GM19025 (cell line): ENCODE results near the gene ADCK1.
"Not testable (repeated sequence)": the region's sequence is repeated elsewhere in the genome, so short reads cannot be mapped to it uniquely, and the experiment has no call there.

ENCODE experiments used
- ATAC-seq: cut with Tn5 transposase; IDR thresholded peaks from one replicate; pipeline ENCODE4 v1.9.1; 2021; ENCODE audit warnings: mild to moderate bottlenecking, low read depth, moderate library complexity; ENCODE audit not compliant: unreplicated experiment

Gene ADCK1

GRCh38 chr14:77892381-77892871 lies 92.5 kb downstream of the ADCK1 start:
- no peak for ATAC-seq

DNA sequence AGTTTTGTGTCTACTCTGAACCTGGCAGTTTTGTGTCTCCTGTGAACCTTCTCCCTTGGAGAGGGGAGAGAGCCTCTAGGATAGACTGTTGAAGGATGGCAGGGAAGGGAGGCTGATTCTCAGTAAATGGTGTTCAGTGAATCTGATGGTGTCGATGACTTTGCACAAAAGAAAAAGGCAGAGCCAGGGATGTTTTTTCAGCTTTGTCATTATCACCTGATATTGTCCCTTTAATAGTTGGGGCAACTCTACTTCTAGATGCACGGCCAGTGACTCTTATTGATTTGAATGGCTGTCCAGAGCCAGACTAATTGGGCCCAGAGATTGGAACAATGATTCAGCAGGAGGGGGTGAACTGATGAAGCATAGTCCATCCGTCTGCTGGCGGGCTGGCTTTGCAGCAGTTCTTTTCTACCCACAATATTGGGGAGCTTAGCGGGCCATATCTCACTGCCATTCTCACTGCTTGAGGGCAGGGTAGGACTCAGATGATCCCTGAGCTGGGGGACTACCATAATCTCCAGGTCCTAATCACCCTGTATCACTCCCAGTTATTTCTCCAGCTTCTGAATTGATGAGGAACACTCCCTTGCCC lies 93.1 kb downstream of the ADCK1 start:
- no peak for ATAC-seq

DNA sequence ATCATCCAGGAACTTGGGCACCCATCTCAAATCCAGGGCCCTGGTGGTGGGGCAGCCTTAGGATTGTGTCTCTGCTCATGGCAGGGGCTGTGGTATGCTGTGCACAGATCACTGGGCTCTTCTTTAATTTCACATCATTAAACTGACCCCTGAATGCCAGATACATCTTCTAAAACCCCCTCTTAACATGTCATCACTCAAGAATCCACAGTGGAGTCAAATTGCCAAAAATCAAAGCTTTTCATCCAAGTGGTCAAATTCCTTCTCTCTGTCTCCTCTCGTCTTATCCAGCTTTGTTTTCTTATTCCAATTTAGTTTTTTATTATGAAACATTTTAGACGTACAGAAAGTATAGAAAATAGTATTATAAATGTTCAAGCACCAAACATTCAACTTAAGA lies 97.5 kb downstream of the ADCK1 start:
- no peak for ATAC-seq

DNA sequence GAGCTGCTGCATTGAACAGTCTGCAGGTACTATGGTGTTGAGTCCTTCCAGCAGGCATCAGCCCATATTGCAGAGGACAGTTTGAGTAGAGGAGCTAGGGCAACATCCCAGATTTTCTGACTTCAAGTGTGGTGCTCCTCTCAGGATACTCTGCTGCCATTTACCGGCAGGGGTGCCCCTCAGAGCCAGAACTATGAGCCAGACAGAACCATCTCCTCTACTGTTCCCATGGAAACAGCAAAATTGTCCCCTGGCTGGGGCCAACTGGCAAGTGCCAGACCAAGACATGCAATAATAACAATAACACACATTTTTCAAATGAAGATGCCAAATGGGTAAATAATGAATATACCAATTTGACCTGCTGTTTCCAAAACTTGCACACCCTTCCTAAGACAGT lies 102.9 kb downstream of the ADCK1 start:
- no peak for ATAC-seq

GRCh38 chr14:77903221-77903620 lies 103.3 kb downstream of the ADCK1 start:
- no peak for ATAC-seq

DNA sequence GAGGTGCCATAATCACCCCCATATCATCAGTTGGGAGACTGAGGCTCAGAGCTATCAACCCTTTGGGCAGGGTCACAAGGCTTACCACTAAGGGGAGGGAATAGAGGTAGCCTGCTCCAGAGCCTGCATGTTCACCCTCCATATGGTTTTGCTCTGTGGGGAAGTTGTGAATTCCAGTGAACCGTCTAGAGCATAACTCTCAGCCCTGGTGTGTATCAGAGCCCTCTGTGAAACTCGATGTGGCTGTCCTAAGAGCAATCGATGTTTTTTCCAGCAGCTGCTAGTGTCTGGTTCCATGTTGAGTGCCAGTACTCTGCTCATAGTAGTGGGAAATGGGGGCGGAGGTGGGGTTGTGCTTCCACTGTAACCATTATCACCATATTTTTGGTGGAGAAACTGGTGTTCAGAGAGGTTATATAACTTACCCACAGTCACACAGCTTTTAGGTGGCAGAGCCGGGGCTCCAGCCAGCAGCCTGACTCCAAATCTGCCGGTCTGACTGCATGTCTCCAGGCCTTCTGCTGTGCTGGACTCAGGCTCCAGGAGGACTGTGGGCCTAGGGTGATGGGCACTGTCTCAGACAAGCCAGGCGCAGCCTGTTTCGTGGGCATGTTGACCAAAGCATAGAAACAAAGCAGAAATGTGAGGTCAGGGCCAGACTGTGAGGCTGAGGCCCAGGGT lies 104.2 kb downstream of the ADCK1 start:
- ATAC-seq = no peak

GRCh38 chr14:77906446-77906845 lies 106.5 kb downstream of the ADCK1 start:
- no peak for ATAC-seq

DNA sequence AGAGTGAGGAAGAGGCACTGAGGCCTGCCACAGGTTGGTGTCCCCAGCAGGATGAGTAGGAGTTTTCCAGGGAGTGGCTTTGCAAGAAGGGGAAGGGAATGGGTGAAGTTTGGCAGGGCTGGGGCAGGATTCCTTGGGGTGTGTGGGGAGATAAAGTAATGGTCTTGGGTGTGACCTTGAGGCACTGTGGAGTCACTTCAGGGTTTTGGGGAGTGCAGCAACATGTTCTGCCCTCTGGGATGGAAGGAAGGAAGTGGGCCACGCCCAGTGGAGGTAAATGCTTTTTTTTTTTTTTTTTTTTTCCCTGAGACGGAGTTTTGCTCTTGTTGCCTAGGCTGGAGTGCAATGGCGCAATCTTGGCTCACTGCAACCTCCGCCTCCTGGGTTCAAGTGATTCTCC lies 108.9 kb downstream of the ADCK1 start:
- no peak for ATAC-seq

DNA sequence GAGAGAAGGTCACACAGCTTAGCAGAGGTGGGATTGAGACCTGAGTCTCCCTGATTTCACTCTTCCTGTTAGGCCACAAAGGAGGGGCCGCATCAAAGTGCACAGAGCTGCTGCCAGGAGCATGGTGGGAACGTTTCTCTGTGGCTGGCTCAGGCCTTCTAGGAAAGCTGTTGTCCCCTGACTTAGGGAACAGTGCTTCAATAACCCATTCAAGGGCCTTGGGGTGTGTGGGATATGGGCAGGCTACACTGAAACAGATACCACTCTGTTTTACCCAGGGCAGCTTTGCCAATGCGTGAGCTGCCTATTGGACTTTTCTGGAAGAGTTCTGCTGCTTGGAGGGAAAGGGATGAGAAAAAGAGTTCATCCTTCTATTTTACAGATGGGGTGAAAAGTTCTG lies 110.0 kb downstream of the ADCK1 start:
- no peak for ATAC-seq

- ATAC-seq = no peak
Measured at GRCh38 chr14:77910506-77910905, 110.6 kb downstream of the ADCK1 start.

DNA sequence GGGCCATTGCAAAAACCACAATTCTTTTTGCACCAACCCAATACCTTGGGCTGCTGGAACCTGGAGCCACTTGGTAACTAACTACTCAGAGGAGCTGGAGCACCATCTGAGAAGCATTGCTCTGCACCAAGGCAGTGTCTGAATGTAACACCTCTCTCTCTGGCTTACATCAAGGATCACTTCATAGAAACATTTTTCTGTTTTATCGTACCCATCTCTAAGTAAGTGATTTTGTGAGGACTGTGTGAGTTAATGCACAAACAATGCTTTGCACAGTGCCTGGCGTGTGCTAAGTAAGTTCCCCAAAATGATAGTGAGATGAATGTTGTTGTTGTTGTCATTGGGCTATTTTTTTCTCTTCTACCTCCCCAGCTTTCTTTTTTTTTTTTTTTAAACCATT lies 111.4 kb downstream of the ADCK1 start:
- ATAC-seq = no peak

DNA sequence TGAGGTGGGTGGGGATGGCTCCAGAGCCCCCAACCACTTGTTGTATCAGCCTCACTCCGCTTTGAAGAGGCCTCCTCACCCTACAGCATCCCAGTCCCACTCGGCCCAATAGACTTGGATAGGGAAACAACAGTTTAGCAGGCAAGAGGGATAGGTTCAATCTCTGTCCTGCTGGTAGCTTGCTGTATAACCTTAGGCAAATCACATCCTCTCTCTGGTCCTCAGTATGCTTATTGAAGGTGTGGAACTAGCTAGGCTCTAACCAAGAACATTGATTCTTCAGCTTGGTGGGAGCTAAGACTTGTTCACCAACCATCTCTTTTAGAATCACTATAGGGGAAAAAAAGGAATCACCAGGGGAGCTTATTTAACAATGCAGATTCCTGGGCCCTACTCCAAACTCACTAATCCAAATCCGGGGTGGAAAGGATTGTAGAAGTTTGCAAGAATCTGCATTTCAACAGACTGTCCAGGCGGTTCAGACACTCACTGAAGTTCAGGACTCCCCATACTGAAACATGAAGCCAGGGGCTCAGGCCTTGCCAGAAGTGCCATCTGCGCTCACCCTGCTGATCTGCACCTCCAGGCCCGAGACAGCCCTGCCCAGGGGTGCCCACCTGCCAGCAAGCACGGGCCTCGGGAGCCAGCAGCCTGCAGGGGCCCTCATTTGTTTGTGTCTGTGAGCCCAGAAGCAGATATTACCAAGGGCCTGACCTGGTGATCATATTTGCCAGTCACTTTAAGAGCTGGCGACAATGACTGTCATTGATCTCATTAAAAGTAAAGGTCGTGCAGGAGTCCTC lies 113.0 kb downstream of the ADCK1 start:
- ATAC-seq = no peak

DNA sequence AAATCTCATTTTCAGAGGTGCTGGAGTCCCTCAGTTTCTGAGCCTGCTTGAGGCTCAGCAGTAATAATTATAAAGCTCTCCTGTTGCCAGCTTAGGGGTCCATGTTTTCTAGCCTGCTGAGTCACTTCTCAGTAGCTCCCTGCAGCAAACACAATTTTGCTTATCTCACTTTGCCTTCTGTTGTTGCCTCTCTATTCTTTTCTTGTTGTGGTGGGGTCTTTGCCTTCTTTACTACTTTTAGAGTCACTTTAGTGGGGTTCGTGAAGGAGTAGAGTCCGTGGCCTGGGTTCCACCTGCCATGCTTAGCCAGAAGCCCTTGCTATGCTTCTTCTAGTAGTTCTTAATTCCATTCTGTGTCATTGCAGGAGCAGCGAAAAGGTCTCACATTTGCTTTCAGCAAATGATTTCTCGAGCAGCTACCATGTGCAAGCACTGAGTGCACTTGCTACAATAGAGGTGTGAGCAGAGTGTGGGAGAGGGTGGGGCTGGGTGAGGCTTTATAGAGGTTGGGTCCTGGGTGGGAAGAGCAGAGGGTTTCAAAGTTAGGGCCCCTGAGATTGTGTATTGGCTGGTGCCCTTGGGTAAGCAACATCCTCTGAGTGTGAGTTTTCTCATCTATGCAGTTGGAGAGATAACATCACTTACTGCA lies 114.3 kb downstream of the ADCK1 start:
- no peak for ATAC-seq

DNA sequence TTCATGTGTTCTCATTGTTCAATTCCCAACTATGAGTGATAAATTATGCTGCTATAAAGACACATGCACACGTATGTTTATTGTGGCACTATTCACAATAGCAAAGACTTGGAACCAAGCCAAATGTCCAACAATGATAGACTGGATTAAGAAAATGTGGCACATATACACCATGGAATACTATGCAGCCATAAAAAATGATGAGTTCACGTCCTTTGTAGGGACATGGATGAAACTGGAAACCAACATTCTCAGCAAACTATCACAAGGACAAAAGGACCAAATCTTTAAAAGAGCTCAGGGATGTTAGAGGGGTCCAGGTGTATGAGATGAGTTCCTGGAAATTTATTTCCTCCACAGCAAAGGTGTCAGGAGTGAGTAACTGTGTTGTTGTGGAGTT lies 115.5 kb downstream of the ADCK1 start:
- ATAC-seq = not testable (repeated sequence)

DNA sequence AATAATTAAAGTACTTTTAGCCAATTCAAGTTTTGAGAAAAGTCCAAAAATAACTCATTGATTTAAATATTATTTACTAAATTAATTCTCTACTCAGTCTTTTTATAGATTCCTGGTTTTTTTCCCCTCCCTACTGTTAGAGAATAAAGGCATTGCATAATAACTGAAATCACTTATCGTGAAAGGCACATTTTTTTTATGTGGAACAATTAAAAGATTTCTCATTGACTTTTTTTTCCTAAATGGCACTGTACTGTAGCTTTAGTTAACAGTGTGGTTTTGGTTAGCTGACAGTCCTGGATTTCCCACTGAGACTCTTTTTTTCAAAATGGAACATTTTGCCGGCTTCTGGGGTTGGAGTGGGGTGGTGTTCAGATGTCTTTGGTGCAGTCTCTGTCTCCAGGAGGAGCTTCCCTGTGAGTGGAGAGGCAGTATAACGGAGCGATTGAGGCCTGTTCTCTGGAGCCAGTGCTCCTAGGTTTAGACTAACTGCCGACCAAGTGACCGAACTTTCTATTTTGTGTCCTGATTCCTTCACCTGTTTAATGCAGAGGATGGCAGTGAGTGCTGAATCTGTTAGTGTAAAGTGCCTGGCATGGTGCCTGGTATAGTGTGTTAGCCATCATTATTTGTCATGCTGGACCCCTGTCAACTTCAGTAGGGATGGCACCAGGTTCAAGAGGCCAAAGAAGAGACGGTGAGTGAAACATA lies 117.7 kb downstream of the ADCK1 start:
- no peak for ATAC-seq

DNA sequence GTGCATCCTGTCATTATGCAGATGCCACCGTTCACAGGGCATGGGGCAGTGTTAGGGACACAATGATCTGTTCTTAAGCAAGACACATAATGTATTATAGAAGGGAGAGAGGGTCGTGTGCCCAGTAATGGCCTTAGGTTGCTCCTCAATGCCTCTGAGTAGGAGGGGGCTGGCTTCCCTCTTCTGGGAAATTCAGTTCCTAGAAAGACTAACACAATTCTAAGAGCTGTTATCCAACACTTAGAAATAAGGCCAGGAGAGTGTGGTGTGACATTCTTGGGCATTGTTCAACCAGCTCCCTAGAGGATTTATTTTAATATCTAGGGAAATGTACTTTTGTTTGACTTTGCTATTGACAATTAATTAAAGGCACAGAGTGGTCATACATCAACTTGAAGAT lies 118.5 kb downstream of the ADCK1 start:
- ATAC-seq = no peak

DNA sequence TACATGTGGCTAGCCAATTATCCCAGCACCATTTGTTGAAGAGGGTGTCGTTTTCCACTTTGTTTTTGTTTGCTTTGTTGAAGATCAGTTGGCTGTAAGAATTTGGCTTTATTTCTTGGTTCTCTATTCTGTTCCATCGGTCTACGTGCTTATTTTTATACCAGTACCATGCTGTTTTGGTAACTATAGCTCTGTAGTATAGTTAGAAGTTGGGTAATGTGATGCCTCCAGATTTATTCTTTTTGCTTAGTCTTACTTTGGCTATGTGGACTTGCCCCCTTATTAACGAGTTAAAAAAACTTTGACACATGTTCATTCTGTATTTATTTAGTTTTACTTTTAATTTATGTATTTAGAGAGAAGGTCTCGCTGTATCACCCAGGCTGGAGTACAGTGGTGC lies 120.4 kb downstream of the ADCK1 start:
- ATAC-seq = no peak

GRCh38 chr14:77921818-77922217 lies 121.9 kb downstream of the ADCK1 start:
- ATAC-seq = no peak

DNA sequence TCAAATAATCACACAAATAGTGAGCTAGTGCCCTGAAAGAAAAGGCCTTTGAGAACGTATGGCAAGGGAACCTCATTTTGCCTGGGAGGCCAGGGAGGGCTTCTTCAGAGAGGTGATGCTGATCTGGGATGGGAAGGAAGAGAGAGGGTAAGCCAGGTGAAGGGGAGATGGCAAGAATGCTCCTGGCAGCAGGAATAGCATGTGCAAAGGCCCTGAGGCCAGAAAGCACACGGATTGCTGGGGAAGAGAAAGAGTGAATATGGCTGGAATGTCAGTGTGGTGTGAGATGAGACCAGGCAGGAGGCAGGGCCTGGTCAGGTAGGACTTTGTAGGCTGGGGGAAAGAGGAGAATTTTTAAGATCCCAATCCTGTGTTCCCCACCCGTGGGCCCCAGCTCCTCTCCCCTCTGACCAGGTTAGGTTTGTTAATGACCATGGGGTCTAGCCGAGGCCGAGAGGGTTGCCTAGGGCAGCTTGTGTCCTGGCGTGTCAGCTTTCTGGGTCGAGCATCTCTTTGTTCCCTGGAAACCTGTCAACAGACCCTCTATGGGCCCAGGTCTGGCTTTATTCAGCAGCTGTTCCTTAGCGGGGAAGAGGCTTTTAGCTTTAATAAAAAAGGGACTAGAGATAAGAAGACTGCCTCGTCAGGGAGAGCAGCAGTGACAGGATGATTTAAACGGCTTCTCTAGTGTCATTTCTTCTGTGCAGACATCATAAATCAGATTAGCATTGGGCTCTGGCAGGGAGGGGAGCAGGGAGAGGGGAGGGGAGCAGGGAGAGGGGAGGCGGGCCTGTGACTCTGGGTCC lies 123.4 kb downstream of the ADCK1 start:
- no peak for ATAC-seq
